ENCODE measurements around the gene TARBP1.
A peak's percentile ranks its signal among the peaks of the same experiment; 100 is the strongest.
"Not testable (repeated sequence)": the region's sequence is repeated elsewhere in the genome, so short reads cannot be mapped to it uniquely, and the experiment has no call there.

The TARBP1 gene

DNA sequence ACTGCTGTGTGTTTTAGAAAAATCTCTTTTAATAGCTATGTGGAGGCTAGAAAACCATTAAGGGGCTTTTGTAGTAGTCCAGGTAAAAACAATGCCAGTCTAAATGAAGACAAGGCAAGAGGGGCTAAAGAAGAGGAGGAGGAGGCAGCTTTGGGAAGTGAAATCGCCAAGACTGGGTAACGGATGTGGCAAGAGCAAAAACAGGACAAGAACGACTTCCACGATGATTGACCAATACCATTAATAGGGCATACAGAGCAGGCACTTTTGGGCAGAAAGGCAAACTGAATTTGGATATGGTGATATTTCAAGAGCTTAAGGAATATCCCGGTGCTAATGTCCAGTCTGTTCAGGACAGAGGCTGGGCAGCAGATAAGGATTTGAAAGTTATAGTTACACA is 83.7 kb downstream of the TARBP1 start:
- DNase-seq (ENCODE audit: low read depth) = no peak

- DNase-seq (ENCODE audit: low read depth) = no peak
Observed at GRCh38 chr1:234393190-234393589, 85.8 kb downstream of the TARBP1 start.

GRCh38 chr1:234388094-234388493 is 90.9 kb downstream of the TARBP1 start:
- DNase-seq (ENCODE audit: low read depth) = no peak

GRCh38 chr1:234386122-234386521 is 92.9 kb downstream of the TARBP1 start:
- no peak for DNase-seq (ENCODE audit: low read depth)

DNA sequence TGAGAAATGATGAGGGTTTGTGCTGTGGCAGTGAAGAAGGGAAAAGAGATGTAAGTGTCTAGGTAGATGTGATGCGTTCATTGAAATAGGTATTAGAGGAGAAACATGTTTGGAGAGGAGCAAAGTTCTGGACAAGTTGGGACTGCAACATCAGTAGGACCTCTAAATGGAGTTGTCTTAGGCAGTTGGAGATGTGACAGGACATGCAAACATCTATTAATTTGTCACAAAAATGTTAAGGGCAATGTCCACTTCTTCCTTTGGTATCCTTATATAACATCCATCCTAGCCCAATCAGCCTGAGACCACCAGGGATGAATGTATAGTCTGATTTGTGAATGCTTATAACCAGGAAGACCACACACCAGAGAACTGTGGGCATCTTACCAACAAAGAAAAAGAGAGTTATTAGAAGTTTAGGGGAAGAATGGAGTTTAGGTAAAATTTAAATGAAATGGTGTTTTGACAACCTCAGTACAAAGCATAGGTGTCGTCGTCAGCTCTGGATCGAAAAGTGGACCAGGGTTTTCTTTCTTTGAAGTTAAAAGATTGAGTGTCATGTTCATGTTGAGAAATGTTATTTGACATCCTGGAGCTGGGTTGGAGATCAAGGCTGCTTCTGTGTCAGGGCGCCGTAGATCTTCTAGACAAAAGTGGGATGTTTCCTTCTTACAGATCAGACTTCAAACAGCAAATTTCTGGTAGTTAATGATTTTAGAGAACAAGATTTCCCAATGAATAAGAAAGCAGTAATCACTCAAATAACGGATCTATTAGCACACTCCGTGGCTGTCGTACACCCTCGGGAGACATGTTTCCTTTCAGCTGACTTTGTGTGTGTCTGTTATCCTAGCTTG is 97.1 kb downstream of the TARBP1 start:
- no peak for DNase-seq (ENCODE audit: low read depth)

- not testable (repeated sequence) for DNase-seq (ENCODE audit: low read depth)
Observed at GRCh38 chr1:234379591-234380109, 99.3 kb downstream of the TARBP1 start.

GRCh38 chr1:234375672-234376071 is 103.3 kb downstream of the TARBP1 start:
- no peak for DNase-seq (ENCODE audit: low read depth)

GRCh38 chr1:234373959-234374254 is 105.1 kb downstream of the TARBP1 start:
- DNase-seq (ENCODE audit: low read depth) = no peak

GRCh38 chr1:234373064-234373958 is 105.7 kb downstream of the TARBP1 start, which contains the start of gene COA6:
Gene COA6 (plus strand): TSS chr1:234373456. CDS start chr1:234373467, 11 bp downstream.
- DNase-seq (ENCODE audit: low read depth) = peak; percentile 83

DNA sequence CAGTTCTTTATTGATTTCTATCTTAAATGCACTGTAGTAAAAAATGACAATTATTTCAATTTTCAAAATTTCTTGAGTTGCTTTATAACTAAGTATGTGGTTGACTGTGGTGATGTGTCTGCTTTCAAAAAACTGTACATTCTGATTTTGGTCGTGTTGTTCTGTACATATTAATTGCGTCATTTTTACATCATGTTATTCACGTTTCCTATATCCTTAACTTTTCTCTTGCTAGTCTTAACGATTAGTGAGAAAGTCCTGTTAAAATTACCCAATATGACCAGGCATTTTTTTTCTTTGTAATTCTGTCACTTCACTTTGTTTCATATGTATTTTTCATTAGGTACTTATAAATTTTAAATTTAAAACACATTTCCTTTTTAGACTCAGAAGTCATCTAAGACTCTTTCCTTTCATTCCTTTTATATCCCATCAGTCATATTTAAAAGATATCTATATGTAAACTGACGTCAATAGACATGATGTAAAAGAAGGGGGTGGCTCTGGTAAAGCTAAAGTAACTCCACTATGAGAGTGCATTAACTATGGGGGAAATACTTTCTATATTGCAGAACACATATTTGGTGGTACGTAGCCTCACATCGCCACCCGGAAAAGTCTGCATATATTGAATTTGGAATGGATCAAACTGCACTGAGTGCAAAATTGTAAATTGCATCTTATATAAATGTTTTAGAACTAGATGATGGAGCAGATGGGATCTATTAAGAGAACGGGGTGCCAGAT is 106.8 kb downstream of the TARBP1 start:
- DNase-seq (ENCODE audit: low read depth) = no peak

DNA sequence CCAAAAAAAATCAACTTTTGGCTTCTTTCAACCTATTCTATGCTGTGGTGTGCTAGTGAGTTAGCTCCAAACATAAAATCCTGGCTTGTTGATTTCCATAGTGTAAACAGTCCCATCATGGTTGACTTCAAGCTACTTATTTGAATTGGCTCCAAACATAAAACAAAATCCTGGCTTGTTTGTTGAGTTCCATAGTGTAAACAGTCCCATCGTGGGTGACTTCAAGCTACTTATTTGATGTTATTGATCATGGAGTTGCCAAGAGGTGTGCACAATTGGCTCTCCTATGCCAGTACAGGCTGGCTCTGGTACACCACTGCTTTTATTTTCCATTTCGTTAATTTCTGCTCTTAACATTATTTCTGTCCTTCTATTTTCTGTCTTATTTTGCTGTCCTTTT is 107.6 kb downstream of the TARBP1 start:
- no peak for DNase-seq (ENCODE audit: low read depth)

DNA sequence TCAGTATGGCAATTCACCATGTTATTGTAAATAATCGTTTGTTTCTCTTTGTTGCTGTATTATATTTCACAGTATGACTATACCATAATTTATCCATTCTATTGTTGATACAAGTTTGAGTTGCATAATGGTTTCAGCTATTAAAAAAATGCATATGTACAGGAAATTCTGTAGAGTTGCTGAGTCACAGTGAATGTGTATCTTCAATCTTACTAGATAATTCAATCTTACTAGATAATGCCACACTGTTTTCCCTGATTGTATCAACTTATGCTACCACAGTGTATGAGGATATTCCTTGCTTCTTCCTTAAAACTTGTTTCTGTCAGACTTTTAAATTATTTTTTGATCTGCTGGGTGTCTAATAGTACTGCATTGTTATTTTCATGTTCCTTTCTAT is 109.2 kb downstream of the TARBP1 start:
- DNase-seq (ENCODE audit: low read depth) = no peak

DNA sequence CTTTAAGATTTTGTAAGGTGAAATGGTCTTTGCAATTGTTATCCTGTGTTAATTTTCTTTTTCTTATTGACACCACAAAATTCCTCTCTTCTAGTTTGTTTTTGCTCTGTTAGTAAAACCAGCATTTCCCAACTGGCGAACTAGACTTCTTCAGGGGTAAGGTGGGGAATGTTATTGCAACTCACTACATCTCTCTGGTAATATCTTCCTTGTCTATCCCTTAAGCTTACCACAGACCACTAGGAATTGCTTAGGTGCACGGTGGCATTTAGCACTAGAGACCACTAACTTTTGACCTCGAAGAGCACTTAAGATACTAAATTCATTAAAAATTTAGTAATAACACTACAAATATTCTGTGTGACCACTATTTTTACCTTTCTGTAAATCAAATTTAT is 109.9 kb downstream of the TARBP1 start:
- no peak for DNase-seq (ENCODE audit: low read depth)

- DNase-seq (ENCODE audit: low read depth) = no peak
Observed at GRCh38 chr1:234368320-234369032, 110.5 kb downstream of the TARBP1 start.

- no peak for DNase-seq (ENCODE audit: low read depth)
Observed at GRCh38 chr1:234362558-234362957, 116.4 kb downstream of the TARBP1 start.

- no peak for DNase-seq (ENCODE audit: low read depth)
Observed at GRCh38 chr1:234361102-234361603, 117.8 kb downstream of the TARBP1 start.

DNA sequence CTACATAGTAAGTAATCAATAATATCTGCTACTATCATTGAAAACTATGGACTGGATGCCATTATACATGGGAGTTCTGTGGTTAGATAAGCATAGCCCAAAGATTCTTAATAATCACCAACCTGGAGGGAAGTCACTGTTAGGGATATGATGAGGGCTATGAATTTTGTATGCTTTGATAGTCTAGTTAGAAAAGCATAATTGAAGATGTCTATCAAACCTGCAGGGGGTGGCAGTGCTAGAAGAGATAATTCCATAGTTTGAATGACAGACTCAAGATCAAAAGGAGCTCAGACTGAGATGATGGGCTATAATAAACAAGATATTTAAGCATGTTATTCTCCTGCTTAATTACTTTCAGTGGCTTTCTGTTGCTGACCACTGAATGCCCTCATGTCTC is 121.1 kb downstream of the TARBP1 start:
- no peak for DNase-seq (ENCODE audit: low read depth)

DNA sequence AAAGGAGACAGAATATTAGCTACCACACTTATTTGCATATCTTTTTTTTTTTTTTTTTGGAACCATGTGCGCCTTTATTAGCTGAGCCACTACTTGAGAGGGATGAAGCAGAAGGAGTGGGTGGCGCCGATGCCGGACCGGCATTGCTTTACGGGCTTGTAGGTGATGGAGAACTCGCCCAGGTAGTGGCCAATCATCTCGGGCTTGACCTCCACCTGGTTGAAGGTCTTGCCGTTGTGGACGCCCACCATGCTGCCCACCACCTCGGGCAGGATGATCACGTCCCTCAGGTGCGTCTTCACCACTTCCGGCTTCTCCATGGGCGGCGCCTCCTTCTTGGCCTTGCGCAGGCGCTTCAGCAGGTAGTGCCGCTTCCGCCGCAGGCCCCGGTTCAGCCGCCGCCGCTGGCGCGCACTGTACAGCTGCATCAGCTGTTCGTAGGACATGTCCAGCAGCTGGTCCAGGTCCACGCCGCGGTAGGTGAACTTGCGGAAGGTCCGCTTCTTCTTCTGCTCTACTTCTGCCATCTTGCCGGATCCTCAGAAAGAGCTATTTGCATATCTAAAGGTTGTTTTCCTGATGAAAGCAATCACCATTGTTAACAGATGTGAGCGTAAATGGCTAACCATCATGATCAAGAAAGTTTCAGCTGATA is 122.2 kb downstream of the TARBP1 start:
- not testable (repeated sequence) for DNase-seq (ENCODE audit: low read depth)

DNA sequence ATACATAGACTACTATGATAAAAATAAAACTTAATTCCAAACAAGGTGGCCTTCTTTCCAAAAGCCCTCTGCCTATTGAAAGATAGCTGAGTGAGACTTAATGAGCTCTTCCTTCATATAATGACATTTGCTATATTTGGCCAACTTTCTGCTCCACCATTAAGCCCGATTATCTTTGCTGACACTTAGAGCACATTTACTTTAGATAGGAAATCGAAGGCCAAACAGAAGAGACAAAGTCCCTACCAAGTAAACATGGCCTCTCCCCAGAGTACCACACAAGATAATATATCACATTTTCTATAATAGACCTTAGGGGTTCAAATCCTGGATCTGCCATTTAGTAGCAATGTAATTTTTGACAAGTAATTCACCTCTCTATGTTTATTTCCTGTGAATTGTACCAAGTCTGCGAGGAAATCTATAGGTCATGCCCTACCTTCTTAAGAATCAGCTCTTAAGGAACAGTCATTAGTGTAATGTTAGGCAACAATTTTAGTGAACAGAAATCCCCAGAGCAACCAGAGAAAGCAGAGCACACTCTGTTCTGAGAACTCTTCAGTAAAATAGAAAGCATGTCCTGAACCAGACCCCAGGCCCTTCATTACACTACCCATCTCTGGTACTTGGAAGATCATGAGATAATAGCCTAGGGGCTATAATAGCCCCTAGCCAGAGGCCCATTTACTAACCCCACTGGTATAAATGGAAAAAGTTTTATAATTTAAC is 123.0 kb downstream of the TARBP1 start:
- no peak for DNase-seq (ENCODE audit: low read depth)

GRCh38 chr1:234348964-234349363 is 130.0 kb downstream of the TARBP1 start:
- no peak for DNase-seq (ENCODE audit: low read depth)

Measured in stimulated activated CD8-positive, alpha-beta memory T cell treated with anti-CD3 and anti-CD28 coated beads, Interleukin-15, amount 100 ng/mL, for 24 hours (primary cell).